ENCODE data around the gene RPRD1B.

DNA sequence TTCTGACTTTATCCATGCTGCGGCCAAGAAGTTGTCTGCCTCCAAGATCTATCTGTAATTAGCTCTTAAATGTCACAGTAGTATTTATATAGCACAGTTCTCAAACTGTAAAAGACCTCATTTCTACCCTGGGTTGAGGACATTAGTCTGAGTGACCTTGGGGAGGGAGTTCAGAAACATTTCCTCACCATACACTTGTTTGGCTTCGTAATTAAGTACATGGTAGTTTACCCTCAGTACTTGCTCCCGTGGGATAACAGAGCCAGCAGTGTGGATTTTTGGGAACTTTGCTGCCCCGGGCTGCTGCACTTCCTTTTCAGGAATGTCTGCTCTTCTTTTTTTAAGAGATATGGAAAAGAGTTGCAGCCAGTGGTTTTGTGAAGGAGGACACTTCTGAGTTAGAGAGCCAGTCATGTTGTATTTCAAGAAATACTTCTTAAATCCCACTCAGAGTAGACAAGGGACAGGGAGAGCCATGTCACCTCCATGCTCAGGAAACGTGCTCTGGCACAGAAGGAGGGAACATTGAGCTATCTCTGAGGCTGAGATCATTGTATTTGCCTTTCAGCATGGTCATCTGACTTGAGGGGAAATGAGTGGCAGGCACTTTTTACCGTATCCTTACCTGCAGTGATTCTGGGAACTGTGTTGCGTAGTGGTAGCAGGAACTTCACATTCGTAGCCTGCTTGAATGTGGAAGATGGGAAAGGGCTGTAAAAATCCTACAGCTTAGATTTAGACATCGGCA lies 33.6 kb downstream of the RPRD1B start:
- TF ChIP-seq, protein P1, sequence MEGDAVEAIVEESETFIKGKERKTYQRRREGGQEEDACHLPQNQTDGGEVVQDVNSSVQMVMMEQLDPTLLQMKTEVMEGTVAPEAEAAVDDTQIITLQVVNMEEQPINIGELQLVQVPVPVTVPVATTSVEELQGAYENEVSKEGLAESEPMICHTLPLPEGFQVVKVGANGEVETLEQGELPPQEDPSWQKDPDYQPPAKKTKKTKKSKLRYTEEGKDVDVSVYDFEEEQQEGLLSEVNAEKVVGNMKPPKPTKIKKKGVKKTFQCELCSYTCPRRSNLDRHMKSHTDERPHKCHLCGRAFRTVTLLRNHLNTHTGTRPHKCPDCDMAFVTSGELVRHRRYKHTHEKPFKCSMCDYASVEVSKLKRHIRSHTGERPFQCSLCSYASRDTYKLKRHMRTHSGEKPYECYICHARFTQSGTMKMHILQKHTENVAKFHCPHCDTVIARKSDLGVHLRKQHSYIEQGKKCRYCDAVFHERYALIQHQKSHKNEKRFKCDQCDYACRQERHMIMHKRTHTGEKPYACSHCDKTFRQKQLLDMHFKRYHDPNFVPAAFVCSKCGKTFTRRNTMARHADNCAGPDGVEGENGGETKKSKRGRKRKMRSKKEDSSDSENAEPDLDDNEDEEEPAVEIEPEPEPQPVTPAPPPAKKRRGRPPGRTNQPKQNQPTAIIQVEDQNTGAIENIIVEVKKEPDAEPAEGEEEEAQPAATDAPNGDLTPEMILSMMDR (IDR thresholded peaks at IDR 0.05; ENCODE audit: poor library complexity) = no peak
- no peak for TF ChIP-seq EZH2phosphoT487 (IDR thresholded peaks at IDR 0.05; ENCODE audit: low read depth, severe bottlenecking, unreplicated experiment)
